Neural progenitor cell (in vitro differentiated cells): Measurements from ENCODE around the gene CEP170B. TPM values are rescaled to one million over a fixed set of nuclear protein-coding genes. Genes with fewer than 3 reads are reported as not detected.

Experiments
- DNase-seq: peaks from one replicate; pipeline ENCODE4 v3.0.0-alpha.2; 2016; ENCODE audit warnings: low spot score
- H2AFZ ChIP-seq: fragments of 200-600 bp; sonication (generic); replicated peaks from 2 replicates; pipeline ENCODE4 v1.6.1; 2016; ENCODE audit warnings: antibody characterized with exemption
- H3F3A ChIP-seq: fragments of 200-600 bp; sonication (generic); 2 replicates; pipeline ENCODE4 v1.6.1; 2016; ENCODE audit warnings: antibody characterized with exemption, low read depth
- H3K27ac ChIP-seq: fragments of 200-600 bp; sonication (generic); 2 replicates; pipeline ENCODE4 v1.5.1; 2016; ENCODE audit warnings: mild to moderate bottlenecking
- H3K27me3 ChIP-seq: fragments of 200-600 bp; sonication (generic); 2 replicates; pipeline ENCODE4 v1.6.1; 2016; ENCODE audit warnings: mild to moderate bottlenecking, moderate library complexity
- H3K36me3 ChIP-seq: fragments of 200-600 bp; sonication (generic); 2 replicates; pipeline ENCODE4 v1.5.1; 2016
- H3K4me1 ChIP-seq: fragments of 200-600 bp; sonication (generic); 2 replicates; pipeline ENCODE4 v1.6.1; 2016; ENCODE audit warnings: mixed run types
- H3K4me2 ChIP-seq: fragments of 200-600 bp; sonication (generic); 2 replicates; pipeline ENCODE4 v1.6.1; 2016
- H3K4me3 ChIP-seq: fragments of 200-600 bp; sonication (generic); 2 replicates; pipeline ENCODE4 v1.5.1; 2016
- H3K79me2 ChIP-seq: fragments of 200-600 bp; sonication (generic); 2 replicates; pipeline ENCODE4 v1.6.1; 2016; ENCODE audit warnings: low read depth
- H3K9ac ChIP-seq: fragments of 200-600 bp; sonication (generic); 2 replicates; pipeline ENCODE4 v1.6.1; 2016
- H3K9me3 ChIP-seq: fragments of 200-600 bp; sonication (generic); 2 replicates; pipeline ENCODE4 v1.5.1; 2016; ENCODE audit warnings: low read depth
- H4K20me1 ChIP-seq: fragments of 200-600 bp; sonication (generic); 2 replicates; pipeline ENCODE4 v1.6.1; 2016; ENCODE audit warnings: low read depth
- H3K27ac Mint-ChIP-seq: 3 replicates; pipeline ENCODE4 v1.8.0; 2021; ENCODE audit warnings: mixed read lengths
- H3K27me3 Mint-ChIP-seq: 2 replicates; pipeline ENCODE4 v1.8.0; 2022; ENCODE audit warnings: low read depth, mild to moderate bottlenecking, inconsistent platforms, moderate library complexity, mixed read lengths; ENCODE audit not compliant: insufficient read depth
- H3K36me3 Mint-ChIP-seq: 3 replicates; pipeline ENCODE4 v1.8.0; 2021; ENCODE audit warnings: mixed read lengths
- H3K4me1 Mint-ChIP-seq: 3 replicates; pipeline ENCODE4 v1.8.0; 2021; ENCODE audit warnings: mixed read lengths
- H3K4me3 Mint-ChIP-seq: 3 replicates; pipeline ENCODE4 v1.8.0; 2021; ENCODE audit warnings: mild to moderate bottlenecking, moderate library complexity, mixed read lengths
- H3K9me3 Mint-ChIP-seq: 3 replicates; pipeline ENCODE4 v1.8.0; 2020; ENCODE audit warnings: mixed read lengths
- CTCF ChIP-seq: fragments of 200-600 bp; sonication (generic); IDR thresholded peaks from 2 replicates; pipeline ENCODE4 v1.5.1; 2017; ENCODE audit warnings: antibody characterized with exemption, mild to moderate bottlenecking
- EZH2 ChIP-seq: fragments of 200-600 bp; sonication (generic); IDR thresholded peaks from 2 replicates; pipeline ENCODE4 v1.6.1; 2017; ENCODE audit warnings: antibody characterized with exemption, mild to moderate bottlenecking, moderate library complexity
- EZH2phosphoT487 ChIP-seq: fragments of 200-600 bp; sonication (generic); IDR thresholded peaks from 2 replicates; pipeline ENCODE4 v1.6.1; 2017; ENCODE audit warnings: antibody characterized with exemption
- total RNA-seq: library from RNA; depleted of rRNA; stranded (reverse); fragments of >200 nt; gene quantifications from 2 replicates; pipeline ENCODE4 v1.2.3, GENCODE V29; 2015; ENCODE audit warnings: low replicate concordance

The CEP170B gene
- total RNA-seq, 1 donor from 2014 or later = 3.0 TPM

GRCh38 chr14:104852280-104852663, 12.8 kb upstream of the CEP170B start:
- no peaks in the 10 kb centered on the region for H3K36me3 Mint-ChIP-seq
- no peaks in the 10 kb centered on the region for H4K20me1 ChIP-seq
- H3K79me2 ChIP-seq = no peaks in the 10 kb centered on the region
- no peaks in the 10 kb centered on the region for H3K36me3 ChIP-seq
- no peak overlapping the region for H3K4me3 ChIP-seq
- no peak overlapping the region for H3K4me2 ChIP-seq
- H3K4me1 ChIP-seq = peaks cover 3% of the 10 kb centered on the region
- H3K27me3 ChIP-seq = peaks cover 28% of the 10 kb centered on the region
- H3F3A ChIP-seq = peaks cover 3% of the 10 kb centered on the region
- no peak for DNase-seq
- peaks cover 4% of the 10 kb centered on the region for H3K9me3 Mint-ChIP-seq
- H3K4me1 Mint-ChIP-seq = peaks cover 3% of the 10 kb centered on the region
- no peak overlapping the region for H3K27ac ChIP-seq
- H3K9ac ChIP-seq = no peak overlapping the region
- TF ChIP-seq EZH2phosphoT487 = no peak
- TF ChIP-seq CTCF = no peak
- TF ChIP-seq EZH2 = no peak
- peaks cover 9% of the 10 kb centered on the region for H3K27me3 Mint-ChIP-seq
- no peaks in the 10 kb centered on the region for H3K9me3 ChIP-seq
- H2AFZ ChIP-seq = no peak overlapping the region
- no peak overlapping the region for H3K27ac Mint-ChIP-seq
- no peak overlapping the region for H3K4me3 Mint-ChIP-seq

GRCh38 chr14:104855532-104856090, 9.5 kb upstream of the CEP170B start:
- DNase-seq = no peak
- Mint-ChIP-seq H3K27ac (no peak overlapping the region), H3K36me3 (no peaks in the 10 kb centered on the region), H3K4me3 (no peak overlapping the region), H3K9me3 (peaks cover 2% of the 10 kb centered on the region), H3K27me3 (peaks cover 9% of the 10 kb centered on the region), H3K4me1 (peaks cover 6% of the 10 kb centered on the region)
- Histone ChIP-seq H3K36me3 (no peaks in the 10 kb centered on the region), H3K4me2 (no peak overlapping the region), H3F3A (peaks cover 5% of the 10 kb centered on the region), H3K4me1 (peaks cover 6% of the 10 kb centered on the region), H3K9me3 (no peaks in the 10 kb centered on the region), H3K9ac (no peak overlapping the region), H3K27ac (no peak overlapping the region), H4K20me1 (no peaks in the 10 kb centered on the region), H3K4me3 (no peak overlapping the region), H2AFZ (no peak overlapping the region), H3K27me3 (peaks cover 28% of the 10 kb centered on the region), H3K79me2 (no peaks in the 10 kb centered on the region)
- TF ChIP-seq EZH2 (no peak), CTCF (no peak)

GRCh38 chr14:104856157-104856868, 8.8 kb upstream of the CEP170B start:
- Mint-ChIP-seq H3K9me3 (peaks cover 2% of the 10 kb centered on the region), H3K4me1 (peaks cover 6% of the 10 kb centered on the region), H3K27ac (no peak overlapping the region), H3K4me3 (no peak overlapping the region), H3K36me3 (no peaks in the 10 kb centered on the region), H3K27me3 (peaks cover 9% of the 10 kb centered on the region)
- H3K4me3 ChIP-seq = no peak overlapping the region
- H2AFZ ChIP-seq = no peak overlapping the region
- H4K20me1 ChIP-seq = no peaks in the 10 kb centered on the region
- peaks cover 5% of the 10 kb centered on the region for H3F3A ChIP-seq
- peaks cover 6% of the 10 kb centered on the region for H3K4me1 ChIP-seq
- no peak overlapping the region for H3K9ac ChIP-seq
- no peaks in the 10 kb centered on the region for H3K79me2 ChIP-seq
- DNase-seq = no peak
- H3K36me3 ChIP-seq = no peaks in the 10 kb centered on the region
- H3K27ac ChIP-seq = no peak overlapping the region
- peaks cover 23% of the 10 kb centered on the region for H3K27me3 ChIP-seq
- H3K4me2 ChIP-seq = no peak overlapping the region
- H3K9me3 ChIP-seq = no peaks in the 10 kb centered on the region
- TF ChIP-seq EZH2phosphoT487 = no peak
- no peak for TF ChIP-seq EZH2
